WTC11 (cell line): ENCODE measurements around the gene HK2.

Experiments used
- NR1H2 ChIP-seq: sonication (generic); formaldehyde crosslinking; IDR thresholded peaks from 2 replicates; pipeline ENCODE4 v1.9.0; 2021; ENCODE audit warnings: mild to moderate bottlenecking, moderate library complexity, missing genetic modification reagents
- TP53 ChIP-seq: sonication (generic); formaldehyde crosslinking; IDR thresholded peaks from 2 replicates; pipeline ENCODE4 v1.8.1; 2023; ENCODE audit warnings: mild to moderate bottlenecking, missing genetic modification reagents
- TF ChIP-seq, protein P1 (sequence below): sonication (generic); formaldehyde crosslinking; IDR thresholded peaks from 2 replicates; pipeline ENCODE4 v1.8.1; 2023; ENCODE audit warnings: mild to moderate bottlenecking, missing genetic modification reagents, moderate library complexity
- TF ChIP-seq, protein P2 (sequence below): sonication (generic); formaldehyde crosslinking; IDR thresholded peaks from 2 replicates; pipeline ENCODE4 v1.8.1; 2022; ENCODE audit warnings: mild to moderate bottlenecking, moderate library complexity, missing genetic modification reagents
- TF ChIP-seq, protein P3 (sequence below): fragments of 200-600 bp; IDR thresholded peaks from 2 replicates; pipeline ENCODE4 v1.8.0; 2022; ENCODE audit warnings: antibody characterized with exemption

DNA sequence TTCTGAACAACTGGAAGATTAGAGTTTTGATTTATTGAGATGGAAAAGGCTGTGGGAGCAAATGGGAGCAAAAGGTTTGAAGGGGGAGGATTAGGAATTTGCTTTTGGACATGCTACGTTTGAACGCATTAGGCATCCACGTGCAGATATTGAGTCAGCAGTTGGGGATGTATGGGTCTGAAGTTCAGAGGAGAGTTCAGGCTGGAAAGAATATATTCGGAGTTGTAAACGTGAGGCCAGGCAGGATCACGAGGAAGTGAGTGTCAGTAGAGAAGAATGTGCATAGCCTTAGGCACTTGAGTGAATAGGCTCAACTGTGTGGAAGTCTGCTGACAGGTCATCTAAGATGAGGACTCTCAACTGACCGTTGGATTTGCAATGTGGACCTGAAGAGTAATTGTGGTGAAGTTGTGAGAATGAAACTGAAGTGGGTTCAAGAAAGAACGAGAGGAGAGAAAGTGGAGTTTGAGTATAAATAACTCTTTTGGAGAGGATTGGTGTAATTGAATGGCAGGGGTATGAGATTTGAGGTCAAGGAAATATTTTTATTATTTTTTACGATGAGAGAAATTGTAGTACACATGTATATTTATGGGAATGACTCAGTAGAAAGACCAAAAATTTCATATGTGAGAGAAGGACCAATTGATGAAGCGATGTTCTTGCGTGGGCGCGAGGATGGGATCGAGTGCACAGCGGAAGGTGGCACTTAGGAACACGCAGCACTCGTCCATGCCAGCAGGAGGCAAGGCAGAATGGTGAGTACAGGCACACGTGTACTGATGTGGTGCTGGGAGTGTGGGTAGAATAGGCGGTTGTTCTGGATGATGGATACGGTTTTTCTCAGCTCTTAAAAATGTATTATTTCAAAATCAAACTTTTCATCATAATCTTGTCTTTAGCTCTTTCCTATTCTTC, 84.0 kb downstream of the HK2 start:
- TF ChIP-seq, protein P1, sequence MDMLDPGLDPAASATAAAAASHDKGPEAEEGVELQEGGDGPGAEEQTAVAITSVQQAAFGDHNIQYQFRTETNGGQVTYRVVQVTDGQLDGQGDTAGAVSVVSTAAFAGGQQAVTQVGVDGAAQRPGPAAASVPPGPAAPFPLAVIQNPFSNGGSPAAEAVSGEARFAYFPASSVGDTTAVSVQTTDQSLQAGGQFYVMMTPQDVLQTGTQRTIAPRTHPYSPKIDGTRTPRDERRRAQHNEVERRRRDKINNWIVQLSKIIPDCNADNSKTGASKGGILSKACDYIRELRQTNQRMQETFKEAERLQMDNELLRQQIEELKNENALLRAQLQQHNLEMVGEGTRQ, result no peak
- TF ChIP-seq, protein P2, sequence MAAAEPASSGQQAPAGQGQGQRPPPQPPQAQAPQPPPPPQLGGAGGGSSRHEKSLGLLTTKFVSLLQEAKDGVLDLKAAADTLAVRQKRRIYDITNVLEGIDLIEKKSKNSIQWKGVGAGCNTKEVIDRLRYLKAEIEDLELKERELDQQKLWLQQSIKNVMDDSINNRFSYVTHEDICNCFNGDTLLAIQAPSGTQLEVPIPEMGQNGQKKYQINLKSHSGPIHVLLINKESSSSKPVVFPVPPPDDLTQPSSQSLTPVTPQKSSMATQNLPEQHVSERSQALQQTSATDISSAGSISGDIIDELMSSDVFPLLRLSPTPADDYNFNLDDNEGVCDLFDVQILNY (CRISPR knock-in tag), result no peak
- no peak for TF ChIP-seq TP53
- TF ChIP-seq, protein P3, sequence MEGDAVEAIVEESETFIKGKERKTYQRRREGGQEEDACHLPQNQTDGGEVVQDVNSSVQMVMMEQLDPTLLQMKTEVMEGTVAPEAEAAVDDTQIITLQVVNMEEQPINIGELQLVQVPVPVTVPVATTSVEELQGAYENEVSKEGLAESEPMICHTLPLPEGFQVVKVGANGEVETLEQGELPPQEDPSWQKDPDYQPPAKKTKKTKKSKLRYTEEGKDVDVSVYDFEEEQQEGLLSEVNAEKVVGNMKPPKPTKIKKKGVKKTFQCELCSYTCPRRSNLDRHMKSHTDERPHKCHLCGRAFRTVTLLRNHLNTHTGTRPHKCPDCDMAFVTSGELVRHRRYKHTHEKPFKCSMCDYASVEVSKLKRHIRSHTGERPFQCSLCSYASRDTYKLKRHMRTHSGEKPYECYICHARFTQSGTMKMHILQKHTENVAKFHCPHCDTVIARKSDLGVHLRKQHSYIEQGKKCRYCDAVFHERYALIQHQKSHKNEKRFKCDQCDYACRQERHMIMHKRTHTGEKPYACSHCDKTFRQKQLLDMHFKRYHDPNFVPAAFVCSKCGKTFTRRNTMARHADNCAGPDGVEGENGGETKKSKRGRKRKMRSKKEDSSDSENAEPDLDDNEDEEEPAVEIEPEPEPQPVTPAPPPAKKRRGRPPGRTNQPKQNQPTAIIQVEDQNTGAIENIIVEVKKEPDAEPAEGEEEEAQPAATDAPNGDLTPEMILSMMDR, result no peak
- no peak for TF ChIP-seq NR1H2
